Sigmoid colon (tissue), 7 donors: ENCODE results near the gene FMN2. TPM values are rescaled to one million over a fixed set of nuclear protein-coding genes. Genes with fewer than 3 reads are reported as not detected.

Experiments used
- DNase-seq: peaks from one replicate; pipeline ENCODE4 v3.0.0-alpha.2; 2019
- H3K27ac ChIP-seq, 4 donors: fragments of 200-600 bp; sonication (generic); one replicate each; pipeline ENCODE4 v1.5.1; 2016 to 2019; ENCODE audit warnings: mild to moderate bottlenecking in 1 of 4
- H3K27me3 ChIP-seq, 3 donors: fragments of 200-600 bp; sonication (generic); one replicate each; pipeline ENCODE4 v1.5.1; 2019; ENCODE audit warnings: mild to moderate bottlenecking in 1 of 3
- H3K36me3 ChIP-seq, 4 donors: fragments of 200-600 bp; sonication (generic); one replicate each; pipeline ENCODE4 v1.5.1; 2016 to 2019
- H3K4me1 ChIP-seq, 4 donors: fragments of 200-600 bp; sonication (generic); one replicate each; pipeline ENCODE4 v1.5.1; 2017 to 2019
- H3K4me3 ChIP-seq, 4 donors: fragments of 200-600 bp; sonication (generic); one replicate each; pipeline ENCODE4 v1.5.1; 2017 to 2019; ENCODE audit warnings: mild to moderate bottlenecking in 2 of 4, moderate library complexity in 1 of 4
- H3K9me3 ChIP-seq, 4 donors: fragments of 200-600 bp in 3 of 4; sonication (generic) in 3 of 4; one replicate each; pipeline versions ENCODE4 v1.5.1 to v1.6.1; 2013 to 2019
- CTCF ChIP-seq, 4 experiments: fragments of 450-650 bp in 3 of 4; fragments of 200-600 bp in 1 of 4; IDR thresholded peaks; one replicate each; pipeline ENCODE4 v1.5.1; 2016 to 2019; ENCODE audit warnings: antibody characterized with exemption in 4 of 4, mild to moderate bottlenecking in 3 of 4, moderate library complexity in 2 of 4
- EP300 ChIP-seq, 4 donors: sonication (generic); formaldehyde crosslinking; IDR thresholded peaks; one replicate each; pipeline ENCODE4 v1.6.1; 2017; ENCODE audit warnings: antibody characterized with exemption in 4 of 4
- POLR2A ChIP-seq, 2 donors: fragments of 450-650 bp; IDR thresholded peaks; one replicate each; pipeline ENCODE4 v1.6.1; 2016; ENCODE audit warnings: antibody characterized with exemption in 2 of 2, mild to moderate bottlenecking in 2 of 2, moderate library complexity in 2 of 2
- POLR2AphosphoS5 ChIP-seq, 4 donors: sonication (generic); formaldehyde crosslinking; IDR thresholded peaks; one replicate each; pipeline ENCODE4 v1.6.1; 2017; ENCODE audit warnings: antibody characterized with exemption in 4 of 4
- WGBS, 2 donors: extraction: QIAGEN DNeasy Blood & Tissue Kit; methylation state at CpG; one replicate each; pipeline ENCODE4 v1.1.7; 2013; 5-methylcytosine and 5-hydroxymethylcytosine counted together
- intact Hi-C: fragments of 100-400 bp; cut with DNase I; formaldehyde crosslinking; loops from one replicate; pipeline ENCODE4 v1.15.1; 2023
- polyA plus RNA-seq, 3 donors: library from polyadenylated mRNA; stranded (reverse); fragments of 200-250 nt; gene quantifications; one replicate each; pipeline ENCODE4 v1.2.3, GENCODE V29; 2013
- total RNA-seq, 4 donors: library from RNA; depleted of rRNA; stranded (reverse); fragments of >200 nt; gene quantifications; one replicate each; pipeline ENCODE4 v1.1.0, GENCODE V29; 2016
- donor health status: healthy with polysubstance abuse.
- donor health status: Bipolar disorder and iron deficiency.
- donor health status: healthy.

FMN2 gene
- total and polyA plus RNA-seq, 7 donors = 1.5 to 16.9 (median 10.3) TPM

- intact Hi-C loops = no loop called here
- TF ChIP-seq CTCF (IDR thresholded peaks at IDR 0.05) (no peak), POLR2AphosphoS5 (IDR thresholded peaks at IDR 0.05) (no peak), POLR2A (IDR thresholded peaks at IDR 0.05) (no peak), EP300 (IDR thresholded peaks at IDR 0.05) (no peak)
- Histone ChIP-seq H3K27me3 (no peaks in the 10 kb centered on the region), H3K4me3 (no peak overlapping the region), H3K9me3 (no peaks in the 10 kb centered on the region), H3K4me1 (no peaks in the 10 kb centered on the region), H3K27ac (no peak overlapping the region), H3K36me3 (no peaks in the 10 kb centered on the region)
- 91 to 93% methylated on average over 1 of the region's 1 CpG for WGBS, 2 donors
- no peak for DNase-seq
These were observed 134.4 kb downstream of the FMN2 start for GRCh38 chr1:240226102-240226501.

- Histone ChIP-seq H3K4me3 (no peak overlapping the region), H3K9me3 (no peaks in the 10 kb centered on the region), H3K36me3 (peaks cover 0 to 3% (median 0%) of the 10 kb centered on the region in 4 donors), H3K4me1 (no peaks in the 10 kb centered on the region), H3K27me3 (no peaks in the 10 kb centered on the region), H3K27ac (no peak overlapping the region)
- no peak for TF ChIP-seq CTCF (IDR thresholded peaks at IDR 0.05)
- intact Hi-C loops = no loop called here
- 87 to 89% methylated on average over 2 of the region's 2 CpGs for WGBS, 2 donors
- DNase-seq = no peak
These were observed 139.1 kb downstream of the FMN2 start for GRCh38 chr1:240230816-240231215.

GRCh38 chr1:240232530-240232929, 140.8 kb downstream of the FMN2 start:
- WGBS, 2 donors = 89 to 90% methylated on average over 2 of the region's 2 CpGs

GRCh38 chr1:240234485-240235210, 143.0 kb downstream of the FMN2 start:
- Histone ChIP-seq H3K27me3 (no peaks in the 10 kb centered on the region), H3K9me3 (no peaks in the 10 kb centered on the region), H3K36me3 (peaks cover 0 to 8% (median 0%) of the 10 kb centered on the region in 4 donors), H3K4me3 (no peak overlapping the region), H3K4me1 (no peaks in the 10 kb centered on the region), H3K27ac (no peak overlapping the region)
- TF ChIP-seq POLR2A (IDR thresholded peaks at IDR 0.05) = no peak
- no peak for TF ChIP-seq POLR2AphosphoS5 (IDR thresholded peaks at IDR 0.05)
- TF ChIP-seq EP300 (IDR thresholded peaks at IDR 0.05) = no peak
- TF ChIP-seq CTCF (IDR thresholded peaks at IDR 0.05) = no peak
- intact Hi-C loops = no loop called here
- DNase-seq = no peak
- 76 to 78% methylated on average over 2 of the region's 2 CpGs for whole genome bisulfite sequencing, 2 donors

More at GRCh38 chr1:240232530-240232929, 140.8 kb downstream of the FMN2 start:
- Histone ChIP-seq H3K27me3 (no peaks in the 10 kb centered on the region), H3K27ac (no peak overlapping the region), H3K4me3 (no peak overlapping the region), H3K4me1 (no peaks in the 10 kb centered on the region), H3K36me3 (peaks cover 0 to 8% (median 0%) of the 10 kb centered on the region in 4 donors), H3K9me3 (no peaks in the 10 kb centered on the region)
- intact Hi-C loops = no loop called here
- TF ChIP-seq CTCF (IDR thresholded peaks at IDR 0.05) = no peak
- no peak for TF ChIP-seq POLR2A (IDR thresholded peaks at IDR 0.05)
- TF ChIP-seq EP300 (IDR thresholded peaks at IDR 0.05) = no peak
- TF ChIP-seq POLR2AphosphoS5 (IDR thresholded peaks at IDR 0.05) = no peak
- no peak for DNase-seq
